ENCODE measurements around the gene USP54. TPM values are rescaled to one million over a fixed set of nuclear protein-coding genes. Genes with fewer than 3 reads are reported as not detected.
A peak's percentile ranks its signal among the peaks of the same experiment; 100 is the strongest.
"Not testable (repeated sequence)": the region's sequence is repeated elsewhere in the genome, so short reads cannot be mapped to it uniquely, and the experiment has no call there.

Gene USP54
- total RNA-seq, 4 donors from 2014 or later = 41.0 to 65.1 (median 50.5) TPM

DNA sequence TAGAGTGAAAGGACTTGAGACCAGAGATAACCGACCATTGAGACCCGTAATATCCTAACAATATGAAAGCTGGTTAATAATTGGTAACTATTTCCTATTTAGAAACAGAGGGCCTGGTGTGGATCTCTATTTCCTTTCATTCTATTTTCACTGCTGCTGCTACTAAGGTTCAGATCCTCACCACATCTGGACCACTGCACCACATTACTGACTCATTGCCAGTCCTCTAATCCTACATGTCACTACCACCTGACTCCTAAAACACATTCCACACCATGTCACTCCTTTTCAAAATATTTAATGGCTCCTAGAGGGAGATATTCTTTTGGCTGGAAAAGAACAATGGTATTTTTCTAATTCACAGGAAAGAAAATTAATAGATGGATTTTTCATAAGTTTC lies 6.4 kb downstream of the USP54 start:
- Histone ChIP-seq H3K36me3 (no peaks in the 10 kb centered on the region), H3K4me3 (no peak overlapping the region), H3K9me3 (no peaks in the 10 kb centered on the region), H3K27me3 (no peaks in the 10 kb centered on the region), H3K4me1 (peaks cover 0 to 26% (median 0%) of the 10 kb centered on the region in 4 donors), H3K27ac (peak overlapping the region in 1 of 4 donors; percentile 51)
- no peak for DNase-seq
- TF ChIP-seq POLR2A (IDR thresholded peaks at IDR 0.05) = no peak
- TF ChIP-seq, protein P1, sequence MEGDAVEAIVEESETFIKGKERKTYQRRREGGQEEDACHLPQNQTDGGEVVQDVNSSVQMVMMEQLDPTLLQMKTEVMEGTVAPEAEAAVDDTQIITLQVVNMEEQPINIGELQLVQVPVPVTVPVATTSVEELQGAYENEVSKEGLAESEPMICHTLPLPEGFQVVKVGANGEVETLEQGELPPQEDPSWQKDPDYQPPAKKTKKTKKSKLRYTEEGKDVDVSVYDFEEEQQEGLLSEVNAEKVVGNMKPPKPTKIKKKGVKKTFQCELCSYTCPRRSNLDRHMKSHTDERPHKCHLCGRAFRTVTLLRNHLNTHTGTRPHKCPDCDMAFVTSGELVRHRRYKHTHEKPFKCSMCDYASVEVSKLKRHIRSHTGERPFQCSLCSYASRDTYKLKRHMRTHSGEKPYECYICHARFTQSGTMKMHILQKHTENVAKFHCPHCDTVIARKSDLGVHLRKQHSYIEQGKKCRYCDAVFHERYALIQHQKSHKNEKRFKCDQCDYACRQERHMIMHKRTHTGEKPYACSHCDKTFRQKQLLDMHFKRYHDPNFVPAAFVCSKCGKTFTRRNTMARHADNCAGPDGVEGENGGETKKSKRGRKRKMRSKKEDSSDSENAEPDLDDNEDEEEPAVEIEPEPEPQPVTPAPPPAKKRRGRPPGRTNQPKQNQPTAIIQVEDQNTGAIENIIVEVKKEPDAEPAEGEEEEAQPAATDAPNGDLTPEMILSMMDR (IDR thresholded peaks at IDR 0.05) = no peak

DNA sequence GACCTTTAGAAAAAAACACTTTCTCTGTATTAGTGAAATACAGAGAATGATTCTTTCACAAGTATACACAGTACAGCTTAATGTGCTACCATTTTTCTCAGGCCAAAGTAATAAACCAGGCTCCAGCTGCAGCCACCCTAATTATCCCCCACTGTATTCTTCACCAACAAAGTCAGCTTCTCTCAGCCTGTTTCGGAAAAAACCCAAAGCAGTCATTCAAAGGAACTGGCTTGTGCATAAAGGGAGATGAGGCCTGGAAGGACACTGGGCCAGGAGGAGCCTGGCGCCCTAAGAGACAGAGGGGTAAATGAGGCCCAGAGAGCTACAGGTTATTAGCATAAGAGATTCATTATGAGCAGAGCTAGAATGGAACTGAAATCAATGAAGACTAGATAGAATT lies 9.2 kb downstream of the USP54 start:
- no peak overlapping the region for H3K27ac ChIP-seq
- TF ChIP-seq, protein P1 (IDR thresholded peaks at IDR 0.05) = no peak
- TF ChIP-seq POLR2A (IDR thresholded peaks at IDR 0.05) = no peak
- H3K36me3 ChIP-seq = no peaks in the 10 kb centered on the region
- no peaks in the 10 kb centered on the region for H3K9me3 ChIP-seq
- peaks cover 0 to 27% (median 0%) of the 10 kb centered on the region in 4 donors for H3K4me1 ChIP-seq
- H3K27me3 ChIP-seq = no peaks in the 10 kb centered on the region
- DNase-seq = no peak
- no peak overlapping the region for H3K4me3 ChIP-seq

DNA sequence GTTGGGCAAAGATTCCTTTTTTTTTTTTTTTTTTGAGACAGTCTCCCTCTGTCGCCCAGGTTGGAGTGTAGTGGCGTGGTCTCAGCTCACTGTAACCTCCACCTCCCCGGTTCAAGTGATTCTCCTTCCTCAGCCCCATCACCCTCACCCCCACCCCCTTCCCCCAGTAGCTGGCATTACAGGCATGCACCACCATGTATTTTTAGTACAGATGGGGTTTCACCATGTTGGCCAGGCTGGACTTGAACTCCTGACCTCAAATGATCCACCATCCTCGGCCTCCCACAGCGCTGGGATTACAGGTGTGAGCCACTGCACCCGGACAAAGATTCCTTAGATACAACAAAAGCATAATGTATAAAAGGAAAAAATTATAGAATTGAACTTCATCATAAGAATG lies 12.2 kb downstream of the USP54 start:
- not testable (repeated sequence) for DNase-seq

GRCh38 chr10:73577788-73578187 lies 13.4 kb downstream of the USP54 start:
- TF ChIP-seq, protein P1 (IDR thresholded peaks at IDR 0.05) = no peak
- TF ChIP-seq POLR2A (IDR thresholded peaks at IDR 0.05) = no peak
- no peak overlapping the region for H3K4me3 ChIP-seq
- H3K27me3 ChIP-seq = no peaks in the 10 kb centered on the region
- no peak for DNase-seq
- H3K27ac ChIP-seq = peak overlapping the region in 2 of 4 donors; percentile 34 to 65
- H3K9me3 ChIP-seq = no peaks in the 10 kb centered on the region
- H3K4me1 ChIP-seq = peaks cover 0 to 38% (median 0%) of the 10 kb centered on the region in 4 donors
- no peaks in the 10 kb centered on the region for H3K36me3 ChIP-seq

More for the DNA sequence above, 12.2 kb downstream of the USP54 start:
- peaks cover 0 to 38% (median 0%) of the 10 kb centered on the region in 4 donors for H3K4me1 ChIP-seq
- H3K9me3 ChIP-seq, H3K4me3 ChIP-seq, H3K27ac ChIP-seq, H3K36me3 ChIP-seq, H3K27me3 ChIP-seq: not testable (repeated sequence)

DNA sequence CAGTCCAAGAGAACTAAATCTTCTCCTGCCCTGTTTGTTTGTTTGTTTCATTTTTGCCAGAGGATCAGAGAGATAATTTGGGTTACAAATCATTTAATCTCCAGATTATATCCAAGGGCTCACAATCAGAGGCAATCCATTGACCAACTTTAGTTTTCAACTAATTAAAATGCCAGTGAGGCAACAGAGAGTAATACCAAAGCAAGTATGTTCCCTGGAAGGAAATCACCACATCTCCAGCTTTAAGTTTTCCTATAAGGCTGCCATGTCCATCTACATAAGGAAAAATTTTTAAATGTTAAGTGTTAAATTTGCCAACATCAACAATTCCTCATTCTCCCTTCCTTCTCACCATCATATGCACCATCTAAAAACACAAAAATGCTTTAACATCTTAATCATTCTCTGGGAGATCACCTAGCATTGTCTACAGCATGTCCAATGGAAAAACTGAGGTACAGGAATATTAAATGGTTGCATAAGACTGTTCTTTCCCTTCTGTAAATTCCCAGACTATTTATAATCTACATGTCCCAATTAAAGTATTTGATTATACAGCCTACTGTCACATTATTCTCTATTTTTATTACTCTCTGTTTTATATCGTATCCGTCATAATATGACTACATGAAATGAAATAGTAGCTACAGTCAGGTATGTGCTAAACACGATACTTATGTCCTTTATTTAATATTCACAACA lies 14.1 kb downstream of the USP54 start:
- no peak for DNase-seq
- TF ChIP-seq POLR2A (IDR thresholded peaks at IDR 0.05) = no peak
- TF ChIP-seq, protein P1 (IDR thresholded peaks at IDR 0.05) = no peak
- peaks cover 0 to 38% (median 0%) of the 10 kb centered on the region in 4 donors for H3K4me1 ChIP-seq
- no peaks in the 10 kb centered on the region for H3K27me3 ChIP-seq
- no peak overlapping the region for H3K4me3 ChIP-seq
- no peaks in the 10 kb centered on the region for H3K36me3 ChIP-seq
- H3K9me3 ChIP-seq = no peaks in the 10 kb centered on the region
- peak overlapping the region in 3 of 4 donors; percentile 26 to 70 (median 65) for H3K27ac ChIP-seq

- TF ChIP-seq POLR2A (IDR thresholded peaks at IDR 0.05) = no peak
- TF ChIP-seq, protein P1 (IDR thresholded peaks at IDR 0.05) = no peak
- H3K4me3 ChIP-seq = no peak overlapping the region
- H3K4me1 ChIP-seq = peaks cover 0 to 38% (median 0%) of the 10 kb centered on the region in 4 donors
- DNase-seq = no peak
- no peaks in the 10 kb centered on the region for H3K9me3 ChIP-seq
- no peaks in the 10 kb centered on the region for H3K36me3 ChIP-seq
- no peaks in the 10 kb centered on the region for H3K27me3 ChIP-seq
- peak overlapping the region in 3 of 4 donors; percentile 26 to 70 (median 65) for H3K27ac ChIP-seq
Observed at GRCh38 chr10:73576178-73576889, 14.8 kb downstream of the USP54 start.

DNA sequence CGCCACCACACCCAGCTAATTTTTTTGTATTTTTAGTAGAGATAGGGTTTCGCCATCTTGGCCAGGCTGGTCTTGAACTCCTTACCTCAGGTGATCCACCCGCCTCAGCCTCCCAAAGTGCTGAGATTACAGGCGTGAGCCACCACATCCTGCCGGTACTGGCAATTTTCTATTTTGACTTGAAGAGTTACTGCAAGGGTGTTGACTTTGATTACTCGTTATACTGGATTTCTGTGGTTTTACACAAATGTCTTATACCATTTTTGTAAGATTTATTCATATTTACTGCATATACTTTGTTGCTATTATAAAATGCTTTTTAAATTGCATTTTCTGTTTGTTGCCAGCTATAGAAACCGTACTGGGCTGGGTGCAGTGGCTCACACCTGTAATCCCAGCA lies 24.1 kb downstream of the USP54 start:
- not testable (repeated sequence) for H3K4me3 ChIP-seq, H3K27me3 ChIP-seq, H3K9me3 ChIP-seq, H3K4me1 ChIP-seq, DNase-seq, H3K27ac ChIP-seq
- peaks cover 0 to 21% (median 0%) of the 10 kb centered on the region in 3 donors for H3K36me3 ChIP-seq

Data from Peyer's patch (tissue), 4 donors.